ENCODE measurements around the gene ASB7. TPM values are rescaled to one million over a fixed set of nuclear protein-coding genes. Genes with fewer than 3 reads are reported as not detected.

Gene ASB7
- total and polyA plus RNA-seq, 10 donors, result 3.4 to 27.1 (median 16.2) TPM

GRCh38 chr15:100658895-100659294 is 56.5 kb downstream of the ASB7 start:
- 83 to 97% (median 89%) methylated on average over 4 to 14 of the region's 14 CpGs for WGBS, 5 donors
- Histone ChIP-seq H3K4me3 (no peak overlapping the region), H3K9me3 (no peaks in the 10 kb centered on the region), H3K4me1 (no peaks in the 10 kb centered on the region), H3K27me3 (replicated peaks in 1 of 7) (peaks cover 0 to 9% (median 0%) of the 10 kb centered on the region in 7 donors), H3K27ac (no peak overlapping the region), H3K36me3 (no peaks in the 10 kb centered on the region)
- TF ChIP-seq CTCF (IDR thresholded peaks at IDR 0.05 in 8 of 11, conservative IDR thresholded peaks at IDR 0.05 in 3 of 11) (no peak), POLR2A (IDR thresholded peaks at IDR 0.05) (no peak), POLR2AphosphoS5 (IDR thresholded peaks at IDR 0.05) (no peak)
- DNase-seq, result no peak
- intact Hi-C loops (cut with DNase I; ENCODE audit: low total_unique reads), result no loop called here

GRCh38 chr15:100661156-100661555 is 58.8 kb downstream of the ASB7 start:
- WGBS, 5 donors, result 90 to 96% (median 94%) methylated on average over 10 of the region's 10 CpGs
- Histone ChIP-seq H3K27me3 (replicated peaks in 1 of 7) (peaks cover 0 to 10% (median 0%) of the 10 kb centered on the region in 7 donors), H3K4me1 (no peaks in the 10 kb centered on the region), H3K27ac (no peak overlapping the region), H3K9me3 (no peaks in the 10 kb centered on the region), H3K36me3 (no peaks in the 10 kb centered on the region), H3K4me3 (no peak overlapping the region)
- intact Hi-C loops (cut with DNase I; ENCODE audit: low total_unique reads), result no loop called here
- TF ChIP-seq POLR2AphosphoS5 (IDR thresholded peaks at IDR 0.05), result no peak
- TF ChIP-seq POLR2A (IDR thresholded peaks at IDR 0.05), result no peak
- TF ChIP-seq CTCF (IDR thresholded peaks at IDR 0.05 in 8 of 11, conservative IDR thresholded peaks at IDR 0.05 in 3 of 11), result no peak
- no peak for DNase-seq

GRCh38 chr15:100663086-100663914 is 60.9 kb downstream of the ASB7 start:
- intact Hi-C loops (cut with DNase I; ENCODE audit: low total_unique reads), result no loop called here
- H3K4me3 ChIP-seq, result no peak overlapping the region
- 54 to 65% (median 62%) methylated on average over 13 of the region's 13 CpGs for WGBS, 5 donors
- H3K27me3 ChIP-seq (replicated peaks in 1 of 7), result peaks cover 0 to 10% (median 0%) of the 10 kb centered on the region in 7 donors
- DNase-seq, result no peak
- H3K4me1 ChIP-seq, result no peaks in the 10 kb centered on the region
- no peaks in the 10 kb centered on the region for H3K9me3 ChIP-seq
- no peak for TF ChIP-seq CTCF (IDR thresholded peaks at IDR 0.05 in 8 of 11, conservative IDR thresholded peaks at IDR 0.05 in 3 of 11)
- TF ChIP-seq POLR2A (IDR thresholded peaks at IDR 0.05), result no peak
- TF ChIP-seq POLR2AphosphoS5 (IDR thresholded peaks at IDR 0.05), result no peak
- H3K27ac ChIP-seq, result no peak overlapping the region
- no peaks in the 10 kb centered on the region for H3K36me3 ChIP-seq

GRCh38 chr15:100663915-100664281 is 61.5 kb downstream of the ASB7 start:
- no peaks in the 10 kb centered on the region for H3K9me3 ChIP-seq
- H3K4me1 ChIP-seq, result no peaks in the 10 kb centered on the region
- DNase-seq, result no peak
- WGBS, 5 donors, result 58 to 70% (median 63%) methylated on average over 11 of the region's 11 CpGs
- TF ChIP-seq CTCF (IDR thresholded peaks at IDR 0.05 in 8 of 11, conservative IDR thresholded peaks at IDR 0.05 in 3 of 11), result no peak
- no peak for TF ChIP-seq POLR2A (IDR thresholded peaks at IDR 0.05)
- no peak for TF ChIP-seq POLR2AphosphoS5 (IDR thresholded peaks at IDR 0.05)
- H3K36me3 ChIP-seq, result no peaks in the 10 kb centered on the region
- H3K27ac ChIP-seq, result no peak overlapping the region
- H3K4me3 ChIP-seq, result no peak overlapping the region
- intact Hi-C loops (cut with DNase I; ENCODE audit: low total_unique reads), result no loop called here
- peaks cover 0 to 10% (median 0%) of the 10 kb centered on the region in 7 donors for H3K27me3 ChIP-seq (replicated peaks in 1 of 7)
